A549 (cell line): Measurements from ENCODE around the gene NEAT1. TPM values are rescaled to one million over a fixed set of nuclear protein-coding genes. Genes with fewer than 3 reads are reported as not detected.

Experiments
- ATAC-seq, 2 experiments: fragments of 200-7000 bp in 1 of 2; fragments of >200 bp in 1 of 2; cut with Nextera tagmentation in 1 of 2; cut with Tn5 transposase in 1 of 2; 3 replicates each; pipeline versions ENCODE4 v1.8.0 to v1.9.1; 2018 to 2020; ENCODE audit warnings: mild to moderate bottlenecking in 1 of 2, moderate library complexity in 1 of 2
- CTCF ChIA-PET: fragments of 300-600 bp; sonication (Branson Sonifier 250); formaldehyde crosslinking; extraction: SDS; loops from one replicate; lab custom pipeline; 2021; ENCODE audit warnings: antibody characterized with exemption, inconsistent platforms; lab: Yijun Ruan, JAX
- POLR2A ChIA-PET: fragments of 350-600 bp; formaldehyde crosslinking; extraction: SDS; loops from one replicate; lab custom pipeline; 2021; ENCODE audit warnings: antibody characterized with exemption, inconsistent platforms; lab: Yijun Ruan, JAX
- DNase-seq, 2 experiments: peaks; one replicate each; pipeline versions ENCODE4 v3.0.0 to v3.0.0-alpha.2; 2011 to 2016; ENCODE audit warnings: low read depth in 1 of 2, low spot score in 1 of 2
- FAIRE-seq: peaks from 2 replicates; lab custom pipeline; 2011; peaks lifted over from hg19 to GRCh38; lab: Jason Lieb, UNC
- H3K27ac ChIP-seq, 2 experiments: fragments of >200 bp; sonication (Bioruptor Twin); formaldehyde crosslinking; 3 replicates each; pipeline ENCODE4 v1.5.1; 2016 to 2017
- H3K4me1 ChIP-seq: fragments of >200 bp; sonication (Bioruptor Twin); formaldehyde crosslinking; 3 replicates; pipeline ENCODE4 v1.6.1; 2016
- H3K4me2 ChIP-seq: fragments of >200 bp; sonication (Bioruptor Twin); formaldehyde crosslinking; 3 replicates; pipeline ENCODE4 v1.6.1; 2016
- H3K4me3 ChIP-seq: fragments of >200 bp; sonication (Bioruptor Twin); formaldehyde crosslinking; 3 replicates; pipeline ENCODE4 v1.5.1; 2016
- H3K9me3 ChIP-seq: fragments of >200 bp; sonication (Bioruptor Twin); formaldehyde crosslinking; 3 replicates; pipeline ENCODE4 v1.6.1; 2016
- ATOH8 ChIP-seq: fragments of 250-450 bp; sonication (Bioruptor Pico); IDR thresholded peaks from 2 replicates; pipeline ENCODE4 v1.5.0; 2020; ENCODE audit warnings: low read depth, mild to moderate bottlenecking, moderate library complexity
- CBX2 ChIP-seq: fragments of 200-600 bp; sonication (generic); IDR thresholded peaks from 2 replicates; pipeline ENCODE4 v1.6.1; 2016; ENCODE audit warnings: low read depth, mild to moderate bottlenecking, borderline replicate concordance
- CHD2 ChIP-seq: fragments of 150-350 bp; IDR thresholded peaks from 2 replicates; pipeline ENCODE4 v1.6.1; 2014; ENCODE audit warnings: low read length; ENCODE audit not compliant: partially characterized antibody
- CTCF ChIP-seq: fragments of >200 bp; sonication (Bioruptor Twin); formaldehyde crosslinking; IDR thresholded peaks from 3 replicates; pipeline ENCODE4 v1.5.1; 2016
- EP300 ChIP-seq, 2 experiments: fragments of >200 bp; sonication (Bioruptor Twin); formaldehyde crosslinking; IDR thresholded peaks; 2 replicates in 1 of 2; 3 replicates in 1 of 2; pipeline ENCODE4 v1.6.1; 2016 to 2017
- FOSB ChIP-seq: fragments of 250-450 bp; sonication (Bioruptor Pico); IDR thresholded peaks from 2 replicates; pipeline ENCODE4 v1.5.0; 2020; ENCODE audit warnings: mild to moderate bottlenecking, moderate library complexity
- FOSL2 ChIP-seq, 2 experiments: fragments of 450-650 bp in 1 of 2; fragments of >200 bp in 1 of 2; sonication (Bioruptor Twin) in 1 of 2; formaldehyde crosslinking; IDR thresholded peaks; 2 replicates each; pipeline versions ENCODE4 v1.5.0 to v1.6.1; 2016 to 2020; ENCODE audit warnings: mild to moderate bottlenecking in 1 of 2, moderate library complexity in 1 of 2
- FOXS1 ChIP-seq: fragments of 250-450 bp; sonication (Bioruptor Pico); IDR thresholded peaks from 2 replicates; pipeline ENCODE4 v1.5.0; 2020; ENCODE audit warnings: mild to moderate bottlenecking, moderate library complexity
- HDAC2 ChIP-seq: fragments of 200-600 bp; sonication (generic); IDR thresholded peaks from 2 replicates; pipeline ENCODE4 v1.6.1; 2016
- HEYL ChIP-seq: fragments of 250-450 bp; sonication (Bioruptor Pico); IDR thresholded peaks from 2 replicates; pipeline ENCODE4 v1.8.0; 2021; ENCODE audit warnings: mild to moderate bottlenecking, moderate library complexity
- HOXA7 ChIP-seq: fragments of 250-450 bp; sonication (Bioruptor Pico); IDR thresholded peaks from 2 replicates; pipeline ENCODE4 v1.5.0; 2020; ENCODE audit warnings: mild to moderate bottlenecking, moderate library complexity
- HOXB5 ChIP-seq: fragments of 250-450 bp; sonication (Bioruptor Pico); IDR thresholded peaks from 2 replicates; pipeline ENCODE4 v1.5.0; 2020; ENCODE audit warnings: mild to moderate bottlenecking, moderate library complexity
- KDM1A ChIP-seq: fragments of 200-600 bp; sonication (generic); IDR thresholded peaks from 2 replicates; pipeline ENCODE4 v1.6.1; 2016; ENCODE audit warnings: low read depth, mild to moderate bottlenecking
- MAFK ChIP-seq: fragments of 450-650 bp; IDR thresholded peaks from 2 replicates; pipeline ENCODE4 v1.6.1; 2014; ENCODE audit not compliant: partially characterized antibody
- MAZ ChIP-seq: fragments of 150-350 bp; IDR thresholded peaks from 2 replicates; pipeline ENCODE4 v1.6.1; 2014; ENCODE audit warnings: antibody characterized with exemption, low read depth, low read length, borderline replicate concordance
- MYC ChIP-seq: IDR thresholded peaks from 2 replicates; pipeline ENCODE4 v1.6.1; 2012; ENCODE audit warnings: mild to moderate bottlenecking, inconsistent platforms, low read length, improper control_type of control experiment, borderline replicate concordance
- NPAS2 ChIP-seq: fragments of 250-450 bp; sonication (Bioruptor Pico); IDR thresholded peaks from 2 replicates; pipeline ENCODE4 v1.8.0; 2022; ENCODE audit warnings: mild to moderate bottlenecking, moderate library complexity, borderline replicate concordance
- POLR2AphosphoS2 ChIP-seq: conservative IDR thresholded peaks from 2 replicates; pipeline ENCODE4 v1.6.1; 2012; ENCODE audit warnings: low read length, improper control_type of control experiment, inconsistent platforms
- RAD21 ChIP-seq, 2 experiments: fragments of >200 bp in 1 of 2; sonication (Bioruptor Twin) in 1 of 2; formaldehyde crosslinking in 1 of 2; IDR thresholded peaks in 1 of 2; conservative IDR thresholded peaks in 1 of 2; 2 replicates in 1 of 2; 3 replicates in 1 of 2; pipeline ENCODE4 v1.6.1; 2012 to 2018; ENCODE audit warnings: inconsistent platforms in 1 of 2
- RARB ChIP-seq: fragments of 250-450 bp; sonication (Bioruptor Pico); IDR thresholded peaks from 2 replicates; pipeline ENCODE4 v1.8.0; 2021; ENCODE audit warnings: mild to moderate bottlenecking, moderate library complexity
- REST ChIP-seq: fragments of 200-600 bp; sonication (generic); IDR thresholded peaks from 2 replicates; pipeline ENCODE4 v1.6.1; 2016; ENCODE audit warnings: antibody characterized with exemption, mild to moderate bottlenecking, moderate library complexity
- RFX5 ChIP-seq: fragments of 450-650 bp; IDR thresholded peaks from 2 replicates; pipeline ENCODE4 v1.7.1; 2014; ENCODE audit warnings: antibody characterized with exemption, mild to moderate bottlenecking, moderate library complexity
- SMC3 ChIP-seq: fragments of >200 bp; sonication (Bioruptor Twin); formaldehyde crosslinking; IDR thresholded peaks from 3 replicates; pipeline ENCODE4 v1.6.1; 2018; ENCODE audit warnings: inconsistent platforms
- SREBF2 ChIP-seq: fragments of 450-650 bp; IDR thresholded peaks from 2 replicates; pipeline ENCODE4 v1.6.1; 2014; ENCODE audit warnings: mild to moderate bottlenecking, moderate library complexity
- TFCP2L1 ChIP-seq: fragments of 250-450 bp; sonication (Bioruptor Pico); IDR thresholded peaks from 2 replicates; pipeline ENCODE4 v1.5.0; 2021; ENCODE audit warnings: mild to moderate bottlenecking
- TP53 ChIP-seq: fragments of 250-450 bp; sonication (Bioruptor Pico); IDR thresholded peaks from 2 replicates; pipeline ENCODE4 v1.5.0; 2021; ENCODE audit warnings: mild to moderate bottlenecking, moderate library complexity
- USF2 ChIP-seq: fragments of 450-650 bp; IDR thresholded peaks from 2 replicates; pipeline ENCODE4 v1.6.1; 2014; ENCODE audit warnings: antibody characterized with exemption
- ZFP36 ChIP-seq: fragments of 450-650 bp; IDR thresholded peaks from 2 replicates; pipeline ENCODE4 v1.6.1; 2014; ENCODE audit warnings: borderline replicate concordance; ENCODE audit not compliant: partially characterized antibody
- ZNF302 ChIP-seq: fragments of 250-450 bp; sonication (Bioruptor Pico); IDR thresholded peaks from 2 replicates; pipeline ENCODE4 v1.9.0; 2021; ENCODE audit warnings: inconsistent platforms, mild to moderate bottlenecking, moderate library complexity
- ZSCAN20 ChIP-seq: fragments of 250-450 bp; sonication (Bioruptor Pico); IDR thresholded peaks from 2 replicates; pipeline ENCODE4 v1.8.0; 2022; ENCODE audit warnings: mild to moderate bottlenecking, moderate library complexity
- WGBS: methylation state at CpG from one replicate; pipeline ENCODE4 v1.1.6; 2017; ENCODE audit errors: missing lambda C conversion rate; 5-methylcytosine and 5-hydroxymethylcytosine counted together
- polyA plus RNA-seq, 4 experiments: library from polyadenylated mRNA; depleted of rRNA in 3 of 4; stranded (reverse); fragments of >200 nt; fragmentation: RNase III in 1 of 4; extraction: RNeasy Plus Mini Kit Qiagen cat#74134 plus additional on column Dnase treatment in 1 of 4; gene quantifications; 2 replicates in 3 of 4; 3 replicates in 1 of 4; pipeline ENCODE4 v1.2.3, GENCODE V29; 2011 to 2017
- TF ChIP-seq, protein P1 (sequence below): fragments of >200 bp; sonication (Bioruptor Twin); formaldehyde crosslinking; IDR thresholded peaks from 2 replicates; pipeline ENCODE4 v1.6.1; 2016

The NEAT1 gene
- polyA plus RNA-seq, 2 of the 4 experiments (the other 2 are of a cell fraction), result 314 to 1,223 TPM

DNA sequence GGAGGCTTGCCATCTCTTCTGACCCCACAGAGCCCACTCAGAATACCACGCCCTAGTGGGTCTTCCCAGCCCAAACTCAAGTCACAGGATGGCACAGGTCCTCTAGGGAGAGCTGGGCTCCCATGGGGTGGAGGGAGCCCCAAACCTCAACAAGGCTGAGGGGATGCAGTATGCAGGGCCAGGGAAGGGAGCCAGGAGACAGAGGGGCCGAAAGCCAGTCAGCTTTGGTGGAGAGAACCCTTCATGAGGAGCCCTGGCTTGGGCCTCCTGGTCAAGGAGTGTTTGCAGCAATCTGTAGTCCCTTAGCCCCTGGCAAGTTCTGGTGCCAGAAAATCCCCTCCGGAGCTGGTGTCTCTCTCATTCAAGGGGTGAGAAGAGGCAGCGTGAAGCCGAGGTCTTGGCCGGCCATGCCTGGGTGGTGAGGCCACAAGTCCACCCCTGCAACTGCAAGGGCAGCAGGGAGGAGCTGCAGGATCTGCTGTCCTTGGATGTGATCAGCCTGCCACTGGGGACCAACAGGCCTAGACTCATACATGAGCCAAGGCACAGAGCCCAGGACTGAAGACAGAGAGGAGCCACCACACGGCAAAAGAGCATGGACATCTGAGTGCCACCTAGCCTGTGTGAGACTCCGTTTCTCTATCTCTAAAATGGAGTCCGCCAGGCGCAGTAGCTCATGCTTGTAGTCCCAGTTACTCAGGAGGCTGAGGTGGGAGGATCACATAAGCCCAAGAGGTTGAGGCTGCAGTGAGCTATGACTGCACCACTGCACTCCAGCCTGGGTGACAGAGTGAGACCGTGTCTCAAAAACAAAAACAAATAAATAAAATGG is 24.1 kb downstream of the NEAT1 start:
- Histone ChIP-seq H3K9me3 (no peaks in the 10 kb centered on the region), H3K4me1 (peaks cover 74% of the 10 kb centered on the region), H3K4me2 (no peak overlapping the region), H3K27ac (peak overlapping the region in 1 of 2 experiments; percentile 81; a peak in 4 of 6 replicates), H3K4me3 (no peak overlapping the region)
- DNase-seq, result no peak
- ChIA-PET CTCF (interaction anchor here (0.7 to 5.4 kb wide), 14 partner anchors 9 to 131 kb away, joined by 3 to 36 read pairs (median 5); no protein-coding TSS in a partner anchor), POLR2A (interaction anchor here (0.6 to 6.9 kb wide), 14 partner anchors 10 to 401 kb away, joined by 3 to 68 read pairs (median 5); partner anchors contain the start of genes MALAT1 and NEAT1)
- FAIRE-seq, result no peak
- peak; percentile 1 to 3; a peak in 4 of 6 replicates for ATAC-seq
- 80% methylated on average over 11 of the region's 11 CpGs for WGBS
- TF ChIP-seq HDAC2, result no peak
- TF ChIP-seq REST, result 0 out of 2 replicates have a peak, but pooled peaks have one; percentile 36
- no peak for TF ChIP-seq EP300 (IDR thresholded peaks at IDR 0.05)
- no peak for TF ChIP-seq FOSB (CRISPR knock-in tag)
- no peak for TF ChIP-seq ZNF302 (CRISPR knock-in tag)
- TF ChIP-seq SREBF2, result no peak
- TF ChIP-seq MAFK, result no peak
- no peak for TF ChIP-seq ZSCAN20 (CRISPR knock-in tag)
- TF ChIP-seq USF2, result no peak
- peak; percentile 26; the same call in 1 of the 2 replicates for TF ChIP-seq POLR2AphosphoS2
- no peak for TF ChIP-seq CHD2
- TF ChIP-seq FOSL2 (IDR thresholded peaks at IDR 0.05), result no peak
- TF ChIP-seq FOSL2 (CRISPR knock-in tag; IDR thresholded peaks at IDR 0.05), result no peak
- TF ChIP-seq, protein P1, sequence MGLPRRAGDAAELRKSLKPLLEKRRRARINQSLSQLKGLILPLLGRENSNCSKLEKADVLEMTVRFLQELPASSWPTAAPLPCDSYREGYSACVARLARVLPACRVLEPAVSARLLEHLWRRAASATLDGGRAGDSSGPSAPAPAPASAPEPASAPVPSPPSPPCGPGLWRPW, result no peak
- TF ChIP-seq NPAS2 (CRISPR knock-in tag), result no peak
- TF ChIP-seq RARB, result no peak; the same call in 1 of the 2 replicates
- TF ChIP-seq HOXB5 (CRISPR knock-in tag), result 0 out of 2 replicates have a peak, but pooled peaks have one; percentile 20
- no peak for TF ChIP-seq SMC3
- no peak for TF ChIP-seq TFCP2L1
- TF ChIP-seq HOXA7 (CRISPR knock-in tag), result no peak
- no peak for TF ChIP-seq FOXS1
- TF ChIP-seq HEYL (CRISPR knock-in tag), result 0 out of 2 replicates have a peak, but pooled peaks have one; percentile 5
- TF ChIP-seq RFX5, result no peak
- TF ChIP-seq KDM1A, result no peak
- no peak for TF ChIP-seq MYC
- no peak for TF ChIP-seq CBX2
- no peak for TF ChIP-seq ZFP36
- TF ChIP-seq RAD21 (conservative IDR thresholded peaks at IDR 0.05 in 1 of 2, IDR thresholded peaks at IDR 0.05 in 1 of 2), result no peak
- peak; percentile 52; the same call in 1 of the 2 replicates for TF ChIP-seq TP53 (CRISPR knock-in tag)
- TF ChIP-seq ATOH8 (CRISPR knock-in tag), result no peak
- TF ChIP-seq MAZ, result no peak
- no peak for TF ChIP-seq CTCF
